IPS-18a (cell line): ENCODE results near the gene HOXB3.

Source experiments
- H3K27ac ChIP-seq: one replicate; pipeline ENCODE4 v1.5.1; 2013; ENCODE audit warnings: low read length
- H3K27me3 ChIP-seq: one replicate; pipeline ENCODE4 v1.6.1; 2013; ENCODE audit warnings: mild to moderate bottlenecking, low read length; ENCODE audit not compliant: control insufficient read depth, insufficient read depth
- H3K36me3 ChIP-seq: one replicate; pipeline ENCODE4 v1.6.1; 2013; ENCODE audit warnings: low read depth, low read length; ENCODE audit not compliant: control insufficient read depth
- H3K4me1 ChIP-seq: one replicate; pipeline ENCODE4 v1.6.1; 2013; ENCODE audit warnings: low read depth, low read length; ENCODE audit not compliant: control insufficient read depth
- H3K4me3 ChIP-seq: one replicate; pipeline ENCODE4 v1.5.1; 2013; ENCODE audit warnings: low read length
- H3K9ac ChIP-seq: one replicate; pipeline ENCODE4 v1.6.1; 2013; ENCODE audit warnings: mild to moderate bottlenecking, low read length, moderate library complexity
- H3K9me3 ChIP-seq: one replicate; pipeline ENCODE4 v1.6.1; 2013; ENCODE audit warnings: low read depth, low read length; ENCODE audit not compliant: control insufficient read depth

The HOXB3 gene

DNA sequence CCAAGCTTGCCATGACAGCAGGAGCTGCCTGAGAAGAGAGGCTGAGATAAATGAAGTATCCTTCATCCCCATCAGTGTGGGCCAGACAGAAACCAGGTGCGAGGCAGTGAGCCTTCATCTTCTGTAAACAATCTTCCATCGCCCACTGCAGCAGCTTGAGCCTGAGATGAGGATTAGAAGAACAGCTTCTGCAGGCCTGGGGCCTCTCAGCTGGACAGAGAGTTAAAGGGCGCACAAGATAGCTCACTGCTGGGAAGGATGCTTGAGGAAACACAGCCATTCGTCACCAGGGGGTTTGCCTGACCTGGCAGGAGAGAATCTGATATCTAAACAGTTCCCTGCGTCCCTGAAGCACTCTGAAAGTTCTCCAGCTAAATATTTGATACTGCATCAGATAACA, 86.3 kb downstream of the HOXB3 start:
- H3K9me3 ChIP-seq = no peaks in the 10 kb centered on the region
- peaks cover 8% of the 10 kb centered on the region for H3K4me1 ChIP-seq
- H3K9ac ChIP-seq = no peak overlapping the region
- no peak overlapping the region for H3K4me3 ChIP-seq
- peaks cover 57% of the 10 kb centered on the region for H3K27me3 ChIP-seq
- H3K27ac ChIP-seq = no peak overlapping the region
- H3K36me3 ChIP-seq = no peaks in the 10 kb centered on the region

DNA sequence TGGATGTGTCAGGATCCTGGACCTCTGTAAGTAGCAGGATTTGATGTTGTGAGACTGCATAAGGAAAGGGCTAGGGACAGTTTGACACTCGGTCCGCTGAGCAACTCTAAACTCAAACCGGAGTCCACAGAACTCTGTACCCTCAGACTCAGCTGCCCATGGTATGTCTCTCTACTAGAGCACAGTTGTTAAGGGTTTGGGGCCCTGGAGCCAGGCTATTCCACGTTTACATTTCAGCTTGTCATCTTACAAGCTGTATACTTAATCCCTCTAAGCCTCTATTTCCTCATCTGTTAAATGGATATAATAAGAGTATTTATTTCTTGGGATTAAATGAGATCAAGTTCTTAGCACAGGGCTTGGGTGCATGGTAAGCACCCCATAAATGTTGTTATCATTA, 87.1 kb downstream of the HOXB3 start:
- H3K27me3 ChIP-seq = peaks cover 65% of the 10 kb centered on the region
- H3K36me3 ChIP-seq = no peaks in the 10 kb centered on the region
- H3K27ac ChIP-seq = no peak overlapping the region
- H3K9ac ChIP-seq = no peak overlapping the region
- peaks cover 8% of the 10 kb centered on the region for H3K4me1 ChIP-seq
- no peak overlapping the region for H3K4me3 ChIP-seq
- no peaks in the 10 kb centered on the region for H3K9me3 ChIP-seq

DNA sequence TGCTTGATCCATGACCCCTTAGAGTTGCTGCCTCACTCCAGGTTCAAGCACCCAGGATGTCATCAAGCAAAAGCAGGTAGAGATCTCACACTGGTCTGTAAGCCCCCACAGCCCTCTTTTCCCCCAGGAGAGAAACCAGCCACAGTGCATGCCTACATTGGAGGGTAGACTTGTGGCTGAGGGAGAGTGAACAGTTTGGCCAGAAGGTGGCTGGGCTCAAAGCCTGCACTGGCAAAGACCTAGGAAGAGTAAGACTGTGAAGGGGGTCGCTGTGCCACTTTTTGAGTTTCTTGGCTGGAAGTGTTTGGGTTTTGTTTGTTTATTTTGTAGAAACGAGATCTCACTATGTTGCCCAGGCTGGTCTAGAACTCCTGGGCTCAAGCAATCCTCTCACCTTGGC, 87.7 kb downstream of the HOXB3 start:
- Histone ChIP-seq H3K27me3 (peaks cover 71% of the 10 kb centered on the region), H3K4me1 (peaks cover 8% of the 10 kb centered on the region)

DNA sequence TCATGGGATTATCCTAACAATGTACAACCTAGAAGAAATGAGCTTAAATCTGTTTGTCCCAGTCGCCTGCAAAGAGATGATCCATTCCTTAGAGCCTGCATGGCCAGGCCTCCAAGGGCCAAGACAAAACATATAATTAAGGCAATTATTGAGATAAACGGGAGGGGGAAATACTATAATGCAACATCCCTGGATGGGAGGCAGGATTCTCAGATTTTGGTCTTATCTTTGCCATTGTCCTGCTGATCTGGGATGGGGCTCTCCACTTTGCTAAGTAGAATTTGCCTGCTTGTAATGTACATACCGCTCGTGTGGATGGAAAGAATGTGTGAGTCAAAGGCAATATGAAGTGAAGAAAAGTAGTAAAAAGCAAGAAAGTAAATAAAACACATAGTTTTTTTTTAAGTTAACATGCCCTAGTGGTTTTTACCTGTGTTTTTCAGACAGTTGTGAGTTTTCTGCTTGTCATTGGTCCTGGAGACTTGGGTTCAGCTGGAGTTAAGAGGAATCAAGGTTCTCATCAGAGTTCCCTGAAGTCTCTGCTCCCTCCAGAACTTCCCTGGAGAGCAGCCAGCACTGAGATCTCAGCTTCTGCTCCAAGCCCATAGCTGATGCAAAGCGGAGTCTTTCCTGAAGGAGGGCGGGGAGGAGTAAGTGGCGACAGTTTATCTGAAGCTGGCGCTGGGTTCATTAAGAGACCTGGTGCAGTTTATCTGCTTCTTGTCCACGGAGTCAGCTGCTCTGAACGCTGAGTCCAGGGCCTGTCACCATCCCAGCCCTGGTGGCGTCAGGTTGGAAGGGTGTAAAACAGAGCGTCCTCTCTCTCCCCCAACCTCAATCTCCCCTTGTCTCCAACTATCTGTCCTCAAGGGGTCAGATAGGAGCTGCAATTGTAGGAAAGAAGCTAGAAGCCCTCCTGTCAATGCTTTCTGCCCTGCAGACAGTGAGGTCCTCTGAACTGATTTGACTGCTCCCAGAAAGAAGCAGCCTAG, 89.3 kb downstream of the HOXB3 start:
- no peaks in the 10 kb centered on the region for H3K9me3 ChIP-seq
- H3K27me3 ChIP-seq = peaks cover 80% of the 10 kb centered on the region
- no peak overlapping the region for H3K9ac ChIP-seq
- peaks cover 8% of the 10 kb centered on the region for H3K4me1 ChIP-seq
- no peak overlapping the region for H3K4me3 ChIP-seq
- no peak overlapping the region for H3K27ac ChIP-seq
- no peaks in the 10 kb centered on the region for H3K36me3 ChIP-seq

More for the DNA sequence above, 87.7 kb downstream of the HOXB3 start:
- no peaks in the 10 kb centered on the region for H3K9me3 ChIP-seq
- H3K27ac ChIP-seq = no peak overlapping the region
- no peak overlapping the region for H3K4me3 ChIP-seq
- no peaks in the 10 kb centered on the region for H3K36me3 ChIP-seq
- no peak overlapping the region for H3K9ac ChIP-seq

DNA sequence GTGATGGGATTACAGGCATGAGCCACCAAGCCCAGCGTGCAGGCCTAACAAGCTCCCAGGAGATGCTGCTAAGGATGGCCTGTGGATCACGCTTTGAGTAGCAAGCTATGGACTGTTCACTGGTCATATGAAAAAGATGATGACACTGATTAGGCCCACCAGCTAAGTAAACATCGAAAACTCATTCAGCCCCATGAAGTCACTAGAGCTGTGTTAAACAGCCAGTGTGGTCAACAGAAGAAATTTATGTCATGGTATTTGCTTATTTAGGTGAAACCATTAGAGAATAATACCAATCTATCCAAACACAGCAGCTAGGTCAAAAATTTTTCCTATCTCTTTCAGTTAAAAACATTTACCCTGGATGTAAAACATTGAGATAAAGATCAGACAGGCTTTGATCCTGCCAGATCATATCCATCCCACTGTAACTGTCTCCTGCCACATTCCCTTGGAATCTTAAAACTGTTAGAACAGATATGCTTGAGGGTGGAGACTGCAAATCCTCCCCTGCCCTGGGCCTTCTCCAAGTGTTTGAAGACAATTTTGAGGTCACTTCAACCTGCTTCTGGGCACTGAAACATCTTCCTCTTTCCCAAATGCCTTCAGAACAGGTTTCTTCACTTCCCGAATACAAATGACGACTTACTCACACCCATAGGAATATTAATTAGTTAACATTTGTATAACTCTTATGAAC, 90.2 kb downstream of the HOXB3 start:
- Histone ChIP-seq H3K27me3 (peaks cover 88% of the 10 kb centered on the region), H3K9me3 (no peaks in the 10 kb centered on the region), H3K9ac (no peak overlapping the region), H3K27ac (no peak overlapping the region), H3K36me3 (no peaks in the 10 kb centered on the region), H3K4me3 (no peak overlapping the region), H3K4me1 (peaks cover 8% of the 10 kb centered on the region)

DNA sequence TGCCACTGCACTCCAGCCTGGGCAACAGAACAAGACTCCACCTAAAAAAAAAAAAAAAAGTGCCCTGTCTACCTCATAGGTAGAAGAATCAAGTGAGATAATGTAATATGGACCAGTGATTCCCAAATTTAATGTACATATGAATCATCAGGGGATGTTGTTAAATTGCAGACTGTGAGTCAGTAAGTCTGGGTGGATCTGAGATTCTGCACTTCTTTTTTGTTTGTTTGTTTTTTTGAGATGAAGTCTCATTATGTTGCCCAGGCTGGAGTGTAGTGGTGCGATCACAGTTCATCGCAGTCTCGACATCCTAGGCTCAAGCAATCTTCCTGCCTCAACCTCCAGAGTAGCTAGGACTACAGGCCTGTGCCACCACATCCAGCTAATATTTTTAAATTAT, 90.8 kb downstream of the HOXB3 start:
- peaks cover 5% of the 10 kb centered on the region for H3K4me1 ChIP-seq
- no peaks in the 10 kb centered on the region for H3K36me3 ChIP-seq
- no peak overlapping the region for H3K4me3 ChIP-seq
- H3K9me3 ChIP-seq = no peaks in the 10 kb centered on the region
- H3K9ac ChIP-seq = no peak overlapping the region
- H3K27ac ChIP-seq = no peak overlapping the region
- peaks cover 93% of the 10 kb centered on the region for H3K27me3 ChIP-seq
